ENCODE data around the gene SOX6. TPM values are rescaled to one million over a fixed set of nuclear protein-coding genes. Genes with fewer than 3 reads are reported as not detected.

SOX6 gene
- total RNA-seq, 1 experiment from 2014 or later: 0.21 TPM

DNA sequence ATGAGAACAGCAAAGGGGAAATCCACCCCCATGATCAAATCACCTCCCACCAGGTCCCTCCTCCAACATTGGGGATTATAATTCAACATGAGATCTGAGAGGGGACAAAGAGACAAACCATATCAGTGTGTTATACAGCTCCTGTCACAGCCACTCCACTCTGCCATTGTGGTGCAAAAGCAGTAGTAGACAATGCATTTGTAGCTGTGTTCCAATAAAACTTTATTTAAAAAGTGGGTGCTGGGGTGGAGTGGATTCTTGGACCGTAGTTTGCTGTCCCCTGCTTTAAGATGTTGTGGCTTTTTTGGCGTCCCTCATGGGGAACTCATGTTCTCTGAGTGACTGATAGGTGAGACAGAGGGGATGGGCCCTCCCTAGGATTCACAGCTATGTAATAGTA lies 399.1 kb downstream of the SOX6 start:
- H3K27me3 ChIP-seq (ENCODE audit: control insufficient read depth, insufficient read depth, low read length): no peaks in the 10 kb centered on the region
- no peak for TF ChIP-seq SIN3A (IDR thresholded peaks at IDR 0.05; ENCODE audit: borderline replicate concordance, insufficient read depth, low read depth, low read length)
- TF ChIP-seq TCF7L2 (IDR thresholded peaks at IDR 0.05; ENCODE audit: low read depth, low read length): no peak
- TF ChIP-seq, protein P1, sequence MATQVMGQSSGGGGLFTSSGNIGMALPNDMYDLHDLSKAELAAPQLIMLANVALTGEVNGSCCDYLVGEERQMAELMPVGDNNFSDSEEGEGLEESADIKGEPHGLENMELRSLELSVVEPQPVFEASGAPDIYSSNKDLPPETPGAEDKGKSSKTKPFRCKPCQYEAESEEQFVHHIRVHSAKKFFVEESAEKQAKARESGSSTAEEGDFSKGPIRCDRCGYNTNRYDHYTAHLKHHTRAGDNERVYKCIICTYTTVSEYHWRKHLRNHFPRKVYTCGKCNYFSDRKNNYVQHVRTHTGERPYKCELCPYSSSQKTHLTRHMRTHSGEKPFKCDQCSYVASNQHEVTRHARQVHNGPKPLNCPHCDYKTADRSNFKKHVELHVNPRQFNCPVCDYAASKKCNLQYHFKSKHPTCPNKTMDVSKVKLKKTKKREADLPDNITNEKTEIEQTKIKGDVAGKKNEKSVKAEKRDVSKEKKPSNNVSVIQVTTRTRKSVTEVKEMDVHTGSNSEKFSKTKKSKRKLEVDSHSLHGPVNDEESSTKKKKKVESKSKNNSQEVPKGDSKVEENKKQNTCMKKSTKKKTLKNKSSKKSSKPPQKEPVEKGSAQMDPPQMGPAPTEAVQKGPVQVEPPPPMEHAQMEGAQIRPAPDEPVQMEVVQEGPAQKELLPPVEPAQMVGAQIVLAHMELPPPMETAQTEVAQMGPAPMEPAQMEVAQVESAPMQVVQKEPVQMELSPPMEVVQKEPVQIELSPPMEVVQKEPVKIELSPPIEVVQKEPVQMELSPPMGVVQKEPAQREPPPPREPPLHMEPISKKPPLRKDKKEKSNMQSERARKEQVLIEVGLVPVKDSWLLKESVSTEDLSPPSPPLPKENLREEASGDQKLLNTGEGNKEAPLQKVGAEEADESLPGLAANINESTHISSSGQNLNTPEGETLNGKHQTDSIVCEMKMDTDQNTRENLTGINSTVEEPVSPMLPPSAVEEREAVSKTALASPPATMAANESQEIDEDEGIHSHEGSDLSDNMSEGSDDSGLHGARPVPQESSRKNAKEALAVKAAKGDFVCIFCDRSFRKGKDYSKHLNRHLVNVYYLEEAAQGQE (IDR thresholded peaks at IDR 0.05; ENCODE audit: insufficient read depth in 1 of 2, low read depth in 2 of 2, low read length in 1 of 2): no peak
- TF ChIP-seq POLR2AphosphoS5 (IDR thresholded peaks at IDR 0.05; ENCODE audit: low read depth, low read length): no peak
- TF ChIP-seq, protein P2, sequence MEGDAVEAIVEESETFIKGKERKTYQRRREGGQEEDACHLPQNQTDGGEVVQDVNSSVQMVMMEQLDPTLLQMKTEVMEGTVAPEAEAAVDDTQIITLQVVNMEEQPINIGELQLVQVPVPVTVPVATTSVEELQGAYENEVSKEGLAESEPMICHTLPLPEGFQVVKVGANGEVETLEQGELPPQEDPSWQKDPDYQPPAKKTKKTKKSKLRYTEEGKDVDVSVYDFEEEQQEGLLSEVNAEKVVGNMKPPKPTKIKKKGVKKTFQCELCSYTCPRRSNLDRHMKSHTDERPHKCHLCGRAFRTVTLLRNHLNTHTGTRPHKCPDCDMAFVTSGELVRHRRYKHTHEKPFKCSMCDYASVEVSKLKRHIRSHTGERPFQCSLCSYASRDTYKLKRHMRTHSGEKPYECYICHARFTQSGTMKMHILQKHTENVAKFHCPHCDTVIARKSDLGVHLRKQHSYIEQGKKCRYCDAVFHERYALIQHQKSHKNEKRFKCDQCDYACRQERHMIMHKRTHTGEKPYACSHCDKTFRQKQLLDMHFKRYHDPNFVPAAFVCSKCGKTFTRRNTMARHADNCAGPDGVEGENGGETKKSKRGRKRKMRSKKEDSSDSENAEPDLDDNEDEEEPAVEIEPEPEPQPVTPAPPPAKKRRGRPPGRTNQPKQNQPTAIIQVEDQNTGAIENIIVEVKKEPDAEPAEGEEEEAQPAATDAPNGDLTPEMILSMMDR (IDR thresholded peaks at IDR 0.05): no peak
- no TSS peak for BruUV-seq (replicated peaks)
- no peaks in the 10 kb centered on the region for H3K4me1 ChIP-seq (ENCODE audit: control insufficient read depth, insufficient read depth, low read length)
- no peak overlapping the region for H3K27ac ChIP-seq (ENCODE audit: low read length)
- in situ Hi-C loops (cut with HindIII; ENCODE audit: low pct_unique_long_range_greater_than_20kb, low sequenced_read_pairs) (no loop called here), intact Hi-C loops (cut with micrococcal nuclease; ENCODE audit: unreplicated experiment) (no loop called here)
- ATAC-seq (no peak), DNase-seq (ENCODE audit: low read depth, low spot score) (no peak)
- CTCF ChIA-PET: no interaction called here
- no peak overlapping the region for H3K4me3 ChIP-seq (ENCODE audit: low read depth in 2 of 2, low read length in 2 of 2)
- POLR2A ChIA-PET: no interaction called here
- H3K9me3 ChIP-seq (ENCODE audit: control insufficient read depth, insufficient read depth, low read depth, low read length): no peaks in the 10 kb centered on the region
- no peaks in the 10 kb centered on the region for H3K36me3 ChIP-seq (ENCODE audit: control insufficient read depth, insufficient read depth, low read length)

- H3K4me3 ChIP-seq (ENCODE audit: low read depth in 2 of 2, low read length in 2 of 2): no peak overlapping the region
- ChIA-PET POLR2A (no interaction called here), CTCF (no interaction called here)
- TF ChIP-seq, protein P1 (IDR thresholded peaks at IDR 0.05; ENCODE audit: insufficient read depth in 1 of 2, low read depth in 2 of 2, low read length in 1 of 2): no peak
- TF ChIP-seq SIN3A (IDR thresholded peaks at IDR 0.05; ENCODE audit: borderline replicate concordance, insufficient read depth, low read depth, low read length) (no peak), TCF7L2 (IDR thresholded peaks at IDR 0.05; ENCODE audit: low read depth, low read length) (no peak), POLR2AphosphoS5 (IDR thresholded peaks at IDR 0.05; ENCODE audit: low read depth, low read length) (no peak)
- TF ChIP-seq, protein P2 (IDR thresholded peaks at IDR 0.05): no peak
- intact Hi-C loops (cut with micrococcal nuclease; ENCODE audit: unreplicated experiment): no loop called here
- DNase-seq (ENCODE audit: low read depth, low spot score) (no peak), ATAC-seq (no peak)
- H3K27ac ChIP-seq (ENCODE audit: low read length): no peak overlapping the region
- no TSS peak for BruUV-seq (replicated peaks)
- no peaks in the 10 kb centered on the region for H3K27me3 ChIP-seq (ENCODE audit: control insufficient read depth, insufficient read depth, low read length)
- H3K9me3 ChIP-seq (ENCODE audit: control insufficient read depth, insufficient read depth, low read depth, low read length): no peaks in the 10 kb centered on the region
- in situ Hi-C loops (cut with HindIII; ENCODE audit: low pct_unique_long_range_greater_than_20kb, low sequenced_read_pairs): no loop called here
- H3K36me3 ChIP-seq (ENCODE audit: control insufficient read depth, insufficient read depth, low read length): no peaks in the 10 kb centered on the region
- H3K4me1 ChIP-seq (ENCODE audit: control insufficient read depth, insufficient read depth, low read length): no peaks in the 10 kb centered on the region
Measured at GRCh38 chr11:15956302-15956701, 400.0 kb downstream of the SOX6 start.
